ENCODE data around the gene RPL10A. TPM values are rescaled to one million over a fixed set of nuclear protein-coding genes. Genes with fewer than 3 reads are reported as not detected.

RPL10A gene
- total RNA-seq, 4 donors from 2014 or later: 323 to 991 (median 649) TPM

GRCh38 chr6:35426074-35426473 is 42.1 kb upstream of the RPL10A start:
- peaks cover 0 to 27% (median 11%) of the 10 kb centered on the region in 4 donors for H3K36me3 ChIP-seq
- TF ChIP-seq POLR2AphosphoS5 (IDR thresholded peaks at IDR 0.05) (no peak), EP300 (IDR thresholded peaks at IDR 0.05; ENCODE audit: low read depth) (no peak), POLR2A (IDR thresholded peaks at IDR 0.05) (no peak)
- TF ChIP-seq, protein P1, sequence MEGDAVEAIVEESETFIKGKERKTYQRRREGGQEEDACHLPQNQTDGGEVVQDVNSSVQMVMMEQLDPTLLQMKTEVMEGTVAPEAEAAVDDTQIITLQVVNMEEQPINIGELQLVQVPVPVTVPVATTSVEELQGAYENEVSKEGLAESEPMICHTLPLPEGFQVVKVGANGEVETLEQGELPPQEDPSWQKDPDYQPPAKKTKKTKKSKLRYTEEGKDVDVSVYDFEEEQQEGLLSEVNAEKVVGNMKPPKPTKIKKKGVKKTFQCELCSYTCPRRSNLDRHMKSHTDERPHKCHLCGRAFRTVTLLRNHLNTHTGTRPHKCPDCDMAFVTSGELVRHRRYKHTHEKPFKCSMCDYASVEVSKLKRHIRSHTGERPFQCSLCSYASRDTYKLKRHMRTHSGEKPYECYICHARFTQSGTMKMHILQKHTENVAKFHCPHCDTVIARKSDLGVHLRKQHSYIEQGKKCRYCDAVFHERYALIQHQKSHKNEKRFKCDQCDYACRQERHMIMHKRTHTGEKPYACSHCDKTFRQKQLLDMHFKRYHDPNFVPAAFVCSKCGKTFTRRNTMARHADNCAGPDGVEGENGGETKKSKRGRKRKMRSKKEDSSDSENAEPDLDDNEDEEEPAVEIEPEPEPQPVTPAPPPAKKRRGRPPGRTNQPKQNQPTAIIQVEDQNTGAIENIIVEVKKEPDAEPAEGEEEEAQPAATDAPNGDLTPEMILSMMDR (IDR thresholded peaks at IDR 0.05): no peak
- H3K9me3 ChIP-seq: peaks cover 3 to 6% of the 10 kb centered on the region in 2 donors
- H3K4me1 ChIP-seq: no peaks in the 10 kb centered on the region
- intact Hi-C loops (cut with DNase I; ENCODE audit: low total_unique reads) (no loop called here), in situ Hi-C loops (cut with MboI; ENCODE audit: low pct_ligation_motif_present in 1 of 4, low pct_unique_long_range_greater_than_20kb in 1 of 4, low sequenced_read_pairs in 3 of 4) (loop anchor here in 1 of 4 donors (25.0 kb wide), 1 partner anchor 114 kb away; no protein-coding TSS in a partner anchor)
- H3K27me3 ChIP-seq: no peaks in the 10 kb centered on the region
- no peak for DNase-seq
- peak overlapping the region in 1 of 4 donors; percentile 12 for H3K27ac ChIP-seq
- H3K4me3 ChIP-seq: no peak overlapping the region
- WGBS, 2 donors (ENCODE audit: low coverage in 1 of 2): 84% methylated on average over 6 of the region's 8 CpGs; no CpG with 5 or more reads in 1 of the 2 donors

- intact Hi-C loops (cut with DNase I; ENCODE audit: low total_unique reads): no loop called here
- no peak overlapping the region for H3K27ac ChIP-seq
- H3K9me3 ChIP-seq: peaks cover 3 to 6% of the 10 kb centered on the region in 2 donors
- DNase-seq: no peak
- H3K4me3 ChIP-seq: no peak overlapping the region
- in situ Hi-C loops (cut with MboI; ENCODE audit: low pct_ligation_motif_present in 1 of 4, low pct_unique_long_range_greater_than_20kb in 1 of 4, low sequenced_read_pairs in 3 of 4): loop anchor here in 1 of 4 donors (25.0 kb wide), 1 partner anchor 115 kb away; no protein-coding TSS in a partner anchor
- H3K36me3 ChIP-seq: peaks cover 0 to 20% (median 7%) of the 10 kb centered on the region in 4 donors
- no peaks in the 10 kb centered on the region for H3K27me3 ChIP-seq
- TF ChIP-seq EP300 (IDR thresholded peaks at IDR 0.05; ENCODE audit: low read depth) (no peak), POLR2A (IDR thresholded peaks at IDR 0.05) (no peak), POLR2AphosphoS5 (IDR thresholded peaks at IDR 0.05) (no peak)
- TF ChIP-seq, protein P1 (IDR thresholded peaks at IDR 0.05): no peak
- peaks cover 0 to 9% (median 2%) of the 10 kb centered on the region in 4 donors for H3K4me1 ChIP-seq
- WGBS, 2 donors (ENCODE audit: low coverage in 1 of 2): 100% methylated on average over 3 of the region's 5 CpGs; no CpG with 5 or more reads in 1 of the 2 donors
Observed at GRCh38 chr6:35427435-35427834, 40.8 kb upstream of the RPL10A start.

GRCh38 chr6:35427851-35428321 is 40.3 kb upstream of the RPL10A start:
- no peak overlapping the region for H3K27ac ChIP-seq
- H3K9me3 ChIP-seq: peaks cover 3 to 6% of the 10 kb centered on the region in 2 donors
- TF ChIP-seq POLR2A (IDR thresholded peaks at IDR 0.05): no peak
- TF ChIP-seq, protein P1 (IDR thresholded peaks at IDR 0.05): no peak
- TF ChIP-seq EP300 (IDR thresholded peaks at IDR 0.05; ENCODE audit: low read depth): no peak
- no peak for TF ChIP-seq POLR2AphosphoS5 (IDR thresholded peaks at IDR 0.05)
- intact Hi-C loops (cut with DNase I; ENCODE audit: low total_unique reads): no loop called here
- H3K4me3 ChIP-seq: no peak overlapping the region
- peaks cover 0 to 20% (median 6%) of the 10 kb centered on the region in 4 donors for H3K36me3 ChIP-seq
- in situ Hi-C loops (cut with MboI; ENCODE audit: low pct_ligation_motif_present in 1 of 4, low pct_unique_long_range_greater_than_20kb in 1 of 4, low sequenced_read_pairs in 3 of 4): loop anchor here in 1 of 4 donors (25.0 kb wide), 1 partner anchor 116 kb away; no protein-coding TSS in a partner anchor
- no peak for DNase-seq
- H3K27me3 ChIP-seq: no peaks in the 10 kb centered on the region
- peaks cover 0 to 13% (median 4%) of the 10 kb centered on the region in 4 donors for H3K4me1 ChIP-seq
- WGBS, 2 donors (ENCODE audit: low coverage in 1 of 2): 84% methylated on average over 5 of the region's 9 CpGs; no CpG with 5 or more reads in 1 of the 2 donors

GRCh38 chr6:35428421-35429149 is 39.6 kb upstream of the RPL10A start:
- Histone ChIP-seq H3K36me3 (peaks cover 0 to 20% (median 6%) of the 10 kb centered on the region in 4 donors), H3K27ac (no peak overlapping the region), H3K4me1 (peaks cover 0 to 15% (median 6%) of the 10 kb centered on the region in 4 donors), H3K4me3 (no peak overlapping the region), H3K27me3 (no peaks in the 10 kb centered on the region), H3K9me3 (peaks cover 3 to 6% of the 10 kb centered on the region in 2 donors)
- intact Hi-C loops (cut with DNase I; ENCODE audit: low total_unique reads) (no loop called here), in situ Hi-C loops (cut with MboI; ENCODE audit: low pct_ligation_motif_present in 1 of 4, low pct_unique_long_range_greater_than_20kb in 1 of 4, low sequenced_read_pairs in 3 of 4) (loop anchor here in 1 of 4 donors (25.0 kb wide), 1 partner anchor 116 kb away; no protein-coding TSS in a partner anchor)
- TF ChIP-seq POLR2A (IDR thresholded peaks at IDR 0.05): no peak
- no peak for TF ChIP-seq POLR2AphosphoS5 (IDR thresholded peaks at IDR 0.05)
- TF ChIP-seq EP300 (IDR thresholded peaks at IDR 0.05; ENCODE audit: low read depth): no peak
- TF ChIP-seq, protein P1 (IDR thresholded peaks at IDR 0.05): no peak
- DNase-seq: no peak
- 91 to 93% methylated on average over 4 to 10 of the region's 10 CpGs for WGBS, 2 donors (ENCODE audit: low coverage in 1 of 2)

All from transverse colon (tissue), 4 donors.